SK-MEL-5 (cell line): ENCODE results near the gene CTAG2. TPM values are rescaled to one million over a fixed set of nuclear protein-coding genes. Genes with fewer than 3 reads are reported as not detected.

Source experiments
- DNase-seq: peaks from one replicate; pipeline ENCODE4 v3.0.0-alpha.2; 2016; ENCODE audit warnings: low read depth, low spot score
- in situ Hi-C: cut with HindIII; loops from 2 replicates; pipeline ENCODE4 v1.10.0; 2016; ENCODE audit warnings: low sequenced_read_pairs, high pct_unique_total_duplicates, low pct_unique_long_range_greater_than_20kb
- small RNA-seq, 2 experiments: library from RNA; depleted of rRNA; stranded (forward); fragments of <200 nt; gene quantifications; one replicate each; pipeline ENCODE3, GENCODE V24; 2014
- total RNA-seq: library from RNA; depleted of rRNA; stranded (reverse); fragments of >200 nt; shearing (Covaris generic); gene quantifications from 2 replicates; pipeline ENCODE4 v1.2.3, GENCODE V29; 2014; rRNA removed

The CTAG2 gene
- total RNA-seq, 1 experiment from 2014 or later = 1.0 TPM

DNA sequence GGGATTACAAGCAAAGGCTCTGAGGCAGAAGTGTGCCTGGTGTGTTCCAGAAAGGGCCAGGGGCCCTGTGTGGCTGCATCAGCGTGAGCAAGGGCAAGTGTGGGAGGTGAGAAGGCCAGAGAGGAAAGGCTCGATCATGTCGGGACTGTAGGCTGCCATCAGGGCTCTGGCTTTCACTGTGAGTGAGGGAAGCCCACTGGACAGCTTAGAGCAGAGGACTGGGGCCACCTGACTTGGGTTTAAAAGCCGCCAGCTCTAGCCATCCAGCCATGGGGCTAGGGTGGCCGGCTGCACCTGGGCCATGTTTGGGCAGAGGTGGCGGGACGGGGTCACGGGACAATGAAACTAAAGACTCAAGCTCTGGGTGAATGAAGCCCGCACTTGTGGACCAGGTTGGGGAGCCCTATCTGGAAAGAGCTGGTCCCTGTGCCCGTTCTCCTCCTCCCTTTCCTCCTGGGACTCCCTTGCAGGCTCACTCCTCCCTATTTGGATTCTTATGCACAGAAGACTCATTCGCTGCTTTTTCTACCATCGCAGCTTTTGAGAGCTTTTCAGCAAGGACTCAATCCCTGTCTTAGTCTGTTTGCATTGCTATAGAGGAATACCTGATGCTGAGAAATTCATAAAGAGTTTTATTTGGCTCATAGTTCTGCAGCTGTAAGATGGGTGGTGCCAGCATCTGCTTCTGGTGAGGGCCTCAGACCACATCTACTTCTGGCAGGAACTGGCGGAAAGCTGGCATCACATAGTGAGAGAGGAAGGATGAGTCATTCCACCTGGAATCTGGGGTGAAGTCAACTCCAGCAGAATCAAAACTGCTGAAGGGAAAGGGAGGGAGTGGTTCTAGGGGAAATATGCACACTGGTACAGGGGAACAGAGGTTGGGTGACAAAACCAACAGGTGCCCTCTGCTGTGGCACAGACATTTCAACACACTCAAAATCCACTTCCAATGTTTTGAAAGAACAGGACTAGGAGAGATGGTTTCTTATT is 49.6 kb downstream of the CTAG2 start:
- DNase-seq = no peak
- in situ Hi-C loops = no loop called here

- in situ Hi-C loops = no loop called here
- DNase-seq = no peak
Measured at GRCh38 chrX:154602766-154603437, 50.5 kb downstream of the CTAG2 start.

GRCh38 chrX:154602226-154602625 is 51.2 kb downstream of the CTAG2 start:
- in situ Hi-C loops = no loop called here
- no peak for DNase-seq

Small RNAs within 50 kb of the gene (small RNA-seq; reads per million reads assigned to genes)
- gene AC244090.1 (0 reads per million in 2 experiments), gene AC244107.2 (0 reads per million in 2 experiments)

Other genes starting within 250 kb of the CTAG2 start
- 53.4 and 56.8 TPM in 2 replicates for gene DNASE1L1, start 244.3 kb downstream of the CTAG2 start, total RNA-seq
- gene TAFAZZIN, start 242.0 kb downstream of the CTAG2 start, total RNA-seq = 17.6 and 25.3 TPM in 2 replicates
- gene ATP6AP1, start 224.9 kb downstream of the CTAG2 start, total RNA-seq = 88.8 and 93.6 TPM in 2 replicates
- 48.8 and 61.9 TPM in 2 replicates for gene GDI1, start 216.4 kb downstream of the CTAG2 start, total RNA-seq
- gene FAM50A, start 209.4 kb downstream of the CTAG2 start, total RNA-seq = 83.0 and 85.2 TPM in 2 replicates
- gene PLXNA3, start 195.3 kb downstream of the CTAG2 start, total RNA-seq = not detected in 2 replicates
- gene LAGE3, start 174.3 kb downstream of the CTAG2 start, total RNA-seq = 47.7 and 58.6 TPM in 2 replicates
- 58.3 and 64.6 TPM in 2 replicates for gene UBL4A, start 167.0 kb downstream of the CTAG2 start, total RNA-seq
- gene SLC10A3, start 162.9 kb downstream of the CTAG2 start, total RNA-seq = 9.8 and 11.9 TPM in 2 replicates
- gene FAM3A, start 137.3 kb downstream of the CTAG2 start, total RNA-seq = 25.6 and 28.1 TPM in 2 replicates
- 39.1 and 52.7 TPM in 2 replicates for gene G6PD, start 106.7 kb downstream of the CTAG2 start, total RNA-seq
- gene IKBKG, start 106.0 kb downstream of the CTAG2 start, total RNA-seq = 12.3 and 15.0 TPM in 2 replicates
- gene CTAG1A, start 68.4 kb downstream of the CTAG2 start, total RNA-seq = not detected in 2 replicates
- gene CTAG1B, start 34.3 kb downstream of the CTAG2 start, total RNA-seq = not detected in 2 replicates
- gene GAB3, start 97.5 kb upstream of the CTAG2 start, total RNA-seq = 0.40 and 0.61 TPM in 2 replicates
- 54.4 and 61.9 TPM in 2 replicates for gene DKC1, start 109.3 kb upstream of the CTAG2 start, total RNA-seq
- gene MPP1, start 151.9 kb upstream of the CTAG2 start, total RNA-seq = 7.6 and 7.9 TPM in 2 replicates
- gene SMIM9, start 181.1 kb upstream of the CTAG2 start, total RNA-seq = not detected in 2 replicates
- 2.2 and 3.5 TPM in 2 replicates for gene F8A1, start 232.8 kb upstream of the CTAG2 start, total RNA-seq